ENCODE results near the gene WWC2. TPM values are rescaled to one million over a fixed set of nuclear protein-coding genes. Genes with fewer than 3 reads are reported as not detected.

The WWC2 gene
- total RNA-seq, 2 donors from 2014 or later, result 4.3 to 6.8 TPM

- no peak for TF ChIP-seq CTCF (IDR thresholded peaks at IDR 0.05)
- H3K9ac ChIP-seq (ENCODE audit: low read depth in 2 of 2, low read length in 2 of 2), result no peak overlapping the region
- no peaks in the 10 kb centered on the region for H3K4me1 ChIP-seq
- H3K4me3 ChIP-seq, result no peak overlapping the region
- intact Hi-C loops (cut with DNase I), result no loop called here
- no peaks in the 10 kb centered on the region for H3K27me3 ChIP-seq
- H3K36me3 ChIP-seq, result no peaks in the 10 kb centered on the region
- H3K27ac ChIP-seq, result no peak overlapping the region
- H3K9me3 ChIP-seq, result no peaks in the 10 kb centered on the region
- no peak for DNase-seq
These were observed 25.8 kb downstream of the WWC2 start for GRCh38 chr4:183124865-183125264.

DNA sequence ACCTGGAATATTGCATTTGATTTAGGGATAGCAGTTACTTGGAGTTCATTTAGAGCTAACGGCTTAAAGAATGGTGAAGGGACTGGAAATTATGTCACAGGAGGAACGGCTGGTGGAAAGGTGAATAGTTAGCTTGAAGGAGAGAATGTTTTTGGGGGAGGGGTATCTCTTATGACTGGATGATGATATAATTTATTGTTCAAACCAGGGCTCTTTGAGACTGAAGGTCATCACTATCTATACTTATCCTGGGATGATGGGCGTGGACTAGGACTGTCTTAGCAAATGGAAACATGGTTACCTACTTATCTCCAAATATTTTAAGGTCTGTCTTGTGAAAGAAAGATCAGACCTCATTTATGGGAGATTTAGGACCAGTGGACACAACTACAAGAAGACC, 30.1 kb downstream of the WWC2 start:
- no peak overlapping the region for H3K9ac ChIP-seq (ENCODE audit: low read depth in 2 of 2, low read length in 2 of 2)
- TF ChIP-seq CTCF (IDR thresholded peaks at IDR 0.05), result no peak
- intact Hi-C loops (cut with DNase I), result no loop called here
- no peak overlapping the region for H3K4me3 ChIP-seq
- no peaks in the 10 kb centered on the region for H3K4me1 ChIP-seq
- no peaks in the 10 kb centered on the region for H3K9me3 ChIP-seq
- DNase-seq, result no peak
- H3K36me3 ChIP-seq, result no peaks in the 10 kb centered on the region
- no peaks in the 10 kb centered on the region for H3K27me3 ChIP-seq
- no peak overlapping the region for H3K27ac ChIP-seq

DNA sequence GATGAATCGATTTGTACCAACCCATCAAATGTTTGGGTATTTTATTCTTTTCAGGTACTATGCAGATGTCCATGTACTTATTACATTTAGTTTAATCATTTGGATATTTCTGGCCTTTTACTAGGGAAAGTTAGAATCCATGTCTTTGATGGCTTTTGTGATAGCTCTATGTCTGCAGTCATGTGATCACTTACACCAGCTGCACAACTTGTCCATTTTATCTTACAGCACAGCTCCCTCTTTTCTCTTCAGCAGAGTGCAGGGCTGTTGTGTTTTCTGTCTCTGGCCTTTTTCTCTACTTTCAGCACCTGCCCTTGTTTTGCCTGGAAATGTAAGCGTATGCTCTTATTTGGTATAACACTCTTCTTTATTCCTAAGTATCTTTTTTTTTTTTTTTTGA, 30.6 kb downstream of the WWC2 start:
- H3K9ac ChIP-seq (ENCODE audit: low read depth in 2 of 2, low read length in 2 of 2), result no peak overlapping the region
- H3K9me3 ChIP-seq, result no peaks in the 10 kb centered on the region
- H3K27ac ChIP-seq, result no peak overlapping the region
- H3K27me3 ChIP-seq, result no peaks in the 10 kb centered on the region
- H3K4me1 ChIP-seq, result no peaks in the 10 kb centered on the region
- intact Hi-C loops (cut with DNase I), result no loop called here
- DNase-seq, result no peak
- no peaks in the 10 kb centered on the region for H3K36me3 ChIP-seq
- TF ChIP-seq CTCF (IDR thresholded peaks at IDR 0.05), result no peak
- no peak overlapping the region for H3K4me3 ChIP-seq

DNA sequence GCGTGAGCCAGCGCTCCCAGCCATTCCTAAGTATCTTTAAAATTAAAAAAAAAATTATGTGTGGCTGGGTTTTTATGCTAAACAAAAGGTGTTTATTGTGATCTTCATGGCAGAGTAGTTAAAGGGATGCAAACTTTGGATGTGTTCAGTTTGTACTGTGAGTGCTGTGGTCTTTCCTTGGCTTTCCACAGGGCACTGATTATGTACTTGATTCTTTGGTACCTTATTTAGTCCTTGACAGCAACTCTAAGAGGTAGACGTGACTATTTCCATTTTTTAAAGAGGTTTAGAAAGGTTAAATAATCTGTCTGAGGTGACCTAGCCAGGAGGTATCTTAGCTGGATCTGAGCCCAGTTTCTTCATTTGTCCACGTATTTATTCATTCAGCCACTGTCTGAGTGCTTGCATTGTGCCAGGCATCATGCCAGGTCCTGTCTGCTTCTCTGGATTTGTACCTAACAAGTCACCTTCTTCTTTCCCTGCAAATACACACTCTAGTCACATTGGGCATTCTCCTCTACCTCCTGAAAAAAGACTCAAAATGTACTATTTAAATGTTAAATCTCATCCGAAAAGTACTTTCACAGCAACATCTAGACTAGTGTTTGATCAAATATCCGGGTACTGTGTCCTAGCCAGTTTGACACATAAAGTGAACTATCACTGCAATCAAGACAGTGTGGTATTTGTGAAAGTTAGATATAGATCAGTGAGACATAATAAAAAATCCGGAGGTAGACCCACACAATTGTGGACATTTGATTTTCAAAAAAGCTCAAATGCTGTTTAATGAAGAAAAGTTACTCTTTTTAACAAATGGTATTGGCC, 31.5 kb downstream of the WWC2 start:
- no peaks in the 10 kb centered on the region for H3K27me3 ChIP-seq
- H3K9me3 ChIP-seq, result no peaks in the 10 kb centered on the region
- H3K9ac ChIP-seq (ENCODE audit: low read depth in 2 of 2, low read length in 2 of 2), result no peak overlapping the region
- intact Hi-C loops (cut with DNase I), result no loop called here
- no peaks in the 10 kb centered on the region for H3K4me1 ChIP-seq
- no peak for TF ChIP-seq CTCF (IDR thresholded peaks at IDR 0.05)
- H3K4me3 ChIP-seq, result no peak overlapping the region
- H3K36me3 ChIP-seq, result no peaks in the 10 kb centered on the region
- DNase-seq, result no peak
- no peak overlapping the region for H3K27ac ChIP-seq

DNA sequence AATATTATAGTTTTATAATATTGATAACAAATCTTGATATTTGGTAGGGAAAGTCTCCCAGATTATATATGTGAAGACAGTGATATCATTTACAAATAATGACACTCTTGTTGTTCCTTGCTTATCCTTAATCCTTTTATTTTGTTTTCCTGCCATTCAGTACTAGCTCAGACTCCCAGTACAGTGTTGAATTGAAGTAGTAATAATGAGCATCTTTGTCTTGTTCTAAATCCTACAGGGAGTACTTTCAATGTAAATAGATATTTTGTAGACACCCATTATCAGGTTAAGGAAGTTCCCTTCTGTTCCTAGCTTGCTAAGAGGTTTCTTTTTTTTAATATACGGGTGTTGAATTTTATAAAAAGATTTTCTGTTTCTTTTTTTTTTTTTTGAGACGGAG, 33.0 kb downstream of the WWC2 start:
- Histone ChIP-seq H3K9ac (ENCODE audit: low read depth in 2 of 2, low read length in 2 of 2) (no peak overlapping the region), H3K36me3 (no peaks in the 10 kb centered on the region), H3K4me1 (no peaks in the 10 kb centered on the region), H3K4me3 (no peak overlapping the region), H3K27ac (no peak overlapping the region), H3K27me3 (no peaks in the 10 kb centered on the region), H3K9me3 (no peaks in the 10 kb centered on the region)
- no peak for TF ChIP-seq CTCF (IDR thresholded peaks at IDR 0.05)
- DNase-seq, result no peak
- intact Hi-C loops (cut with DNase I), result no loop called here

Data from colonic mucosa (tissue), 4 donors.